SK-N-SH treated with all-trans-retinoic acid at 6 μM for 48 hours (cell line): Measurements from ENCODE around the gene ST6GALNAC1.

ENCODE experiments used
- ATAC-seq: fragments of 200-7000 bp; cut with Tn5 transposase; 3 replicates; pipeline ENCODE4 v1.9.1; 2020; ENCODE audit warnings: mild to moderate bottlenecking, moderate library complexity
- ARNTL ChIP-seq: fragments of 450-650 bp; formaldehyde crosslinking; IDR thresholded peaks from 2 replicates; pipeline ENCODE4 v1.5.0; 2020; ENCODE audit warnings: low read depth, mild to moderate bottlenecking, moderate library complexity, borderline replicate concordance
- BACH2 ChIP-seq: fragments of 250-450 bp; sonication (Bioruptor Pico); IDR thresholded peaks from 2 replicates; pipeline ENCODE4 v1.9.0; 2021; ENCODE audit warnings: mild to moderate bottlenecking, borderline replicate concordance
- CREB5 ChIP-seq: fragments of 250-450 bp; sonication (Bioruptor Pico); IDR thresholded peaks from 2 replicates; pipeline ENCODE4 v1.5.1; 2020; ENCODE audit warnings: low read depth, mild to moderate bottlenecking, moderate library complexity
- CSDC2 ChIP-seq: fragments of 250-450 bp; sonication (Bioruptor Pico); IDR thresholded peaks from 2 replicates; pipeline ENCODE4 v1.5.0; 2020; ENCODE audit warnings: mild to moderate bottlenecking, moderate library complexity
- ESRRG ChIP-seq: fragments of 250-450 bp; sonication (Bioruptor Pico); IDR thresholded peaks from 2 replicates; pipeline ENCODE4 v1.6.1; 2021; ENCODE audit warnings: mild to moderate bottlenecking
- GLIS3 ChIP-seq: fragments of 250-450 bp; sonication (Bioruptor Pico); IDR thresholded peaks from 2 replicates; pipeline ENCODE4 v1.5.0; 2020; ENCODE audit warnings: mild to moderate bottlenecking, moderate library complexity
- ISL1 ChIP-seq: fragments of 250-450 bp; sonication (Bioruptor Pico); IDR thresholded peaks from 2 replicates; pipeline ENCODE4 v2.1.2; 2022; ENCODE audit warnings: mild to moderate bottlenecking, moderate library complexity
- OSR1 ChIP-seq: fragments of 250-450 bp; sonication (Bioruptor Pico); IDR thresholded peaks from 2 replicates; pipeline ENCODE4 v1.8.0; 2022; ENCODE audit warnings: moderate library complexity, mild to moderate bottlenecking, inconsistent platforms
- PATZ1 ChIP-seq: fragments of 250-450 bp; sonication (Bioruptor Pico); IDR thresholded peaks from 2 replicates; pipeline ENCODE4 v1.8.0; 2020; ENCODE audit warnings: mild to moderate bottlenecking, moderate library complexity, borderline replicate concordance
- PPARA ChIP-seq: fragments of 250-450 bp; sonication (Bioruptor Pico); IDR thresholded peaks from 2 replicates; pipeline ENCODE4 v1.5.0; 2020; ENCODE audit warnings: mild to moderate bottlenecking, borderline replicate concordance
- RARB ChIP-seq: fragments of 250-450 bp; sonication (Bioruptor Pico); IDR thresholded peaks from 2 replicates; pipeline ENCODE4 v1.8.0; 2021; ENCODE audit warnings: mild to moderate bottlenecking, moderate library complexity
- SNAI2 ChIP-seq: fragments of 250-450 bp; sonication (Bioruptor Pico); IDR thresholded peaks from 2 replicates; pipeline ENCODE4 v1.5.0; 2020; ENCODE audit warnings: mild to moderate bottlenecking, moderate library complexity
- TSHZ2 ChIP-seq: fragments of 250-450 bp; sonication (Bioruptor Pico); IDR thresholded peaks from 2 replicates; pipeline ENCODE4 v1.5.0; 2020; ENCODE audit warnings: mild to moderate bottlenecking, moderate library complexity
- ZC3H10 ChIP-seq: fragments of 250-450 bp; sonication (Bioruptor Pico); IDR thresholded peaks from 2 replicates; pipeline ENCODE4 v1.5.1; 2021; ENCODE audit warnings: mild to moderate bottlenecking, moderate library complexity
- ZFP3 ChIP-seq: fragments of 250-450 bp; sonication (Bioruptor Pico); IDR thresholded peaks from 2 replicates; pipeline ENCODE4 v1.5.0; 2020; ENCODE audit warnings: mild to moderate bottlenecking, moderate library complexity
- ZFP30 ChIP-seq: fragments of 450-650 bp; formaldehyde crosslinking; IDR thresholded peaks from 2 replicates; pipeline ENCODE4 v1.5.0; 2022; ENCODE audit warnings: mild to moderate bottlenecking, moderate library complexity
- ZNF70 ChIP-seq: fragments of 450-650 bp; formaldehyde crosslinking; IDR thresholded peaks from 2 replicates; pipeline ENCODE4 v1.5.0; 2020; ENCODE audit warnings: mild to moderate bottlenecking, moderate library complexity
- TF ChIP-seq, protein P1 (sequence below): fragments of 250-450 bp; sonication (Bioruptor Pico); IDR thresholded peaks from 2 replicates; pipeline ENCODE4 v1.8.0; 2021; ENCODE audit warnings: low read depth, mild to moderate bottlenecking, moderate library complexity, borderline replicate concordance

Gene ST6GALNAC1

DNA sequence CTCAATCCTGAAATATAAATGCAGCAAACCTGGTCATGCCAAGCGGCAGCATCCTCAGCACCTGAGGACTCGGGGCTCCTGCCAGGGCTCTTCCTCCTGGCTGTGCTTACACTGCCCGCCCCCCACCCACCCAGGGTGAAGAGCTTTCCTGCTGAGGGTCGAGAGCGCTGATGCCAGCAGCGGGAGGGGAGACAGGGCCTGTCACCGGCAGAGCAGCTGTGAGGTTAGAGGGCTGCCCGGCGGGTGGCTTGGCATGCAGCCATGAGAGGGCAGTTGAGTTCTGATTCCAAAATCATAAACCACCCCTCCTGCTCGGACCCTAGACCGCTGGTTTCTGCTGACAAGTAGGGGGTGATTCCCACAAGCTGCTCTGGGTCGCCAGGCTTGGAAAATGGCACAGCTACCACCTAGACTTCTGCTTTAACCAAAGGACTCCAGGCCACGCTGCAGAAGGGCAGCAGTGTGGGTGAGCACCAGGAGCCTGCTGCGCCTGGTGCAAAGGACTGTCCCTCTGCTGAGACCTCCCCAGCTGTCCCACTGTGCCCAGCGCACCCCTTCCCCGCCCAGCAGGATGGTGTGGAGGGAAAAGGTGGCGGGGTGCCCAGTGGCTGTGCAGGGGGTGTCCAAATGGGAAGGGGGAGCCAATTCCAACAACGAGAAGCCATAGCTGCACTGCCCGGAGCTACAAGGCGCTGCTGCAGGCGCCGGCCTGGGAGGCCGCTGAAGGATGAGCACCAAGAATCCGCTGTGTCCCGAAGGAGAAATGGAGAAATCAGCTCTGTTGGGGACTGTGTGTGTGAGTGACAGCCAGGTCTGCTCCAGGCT is 40.6 kb upstream of the ST6GALNAC1 start (continued):
- TF ChIP-seq TSHZ2 (CRISPR knock-in tag) (no peak), GLIS3 (no peak)

GRCh38 chr17:76683011-76683755 is 39.6 kb upstream of the ST6GALNAC1 start:
- no peak for ATAC-seq
- TF ChIP-seq ZFP3 (CRISPR knock-in tag) = no peak
- TF ChIP-seq SNAI2 = no peak
- no peak for TF ChIP-seq ESRRG (CRISPR knock-in tag)
- TF ChIP-seq RARB = no peak
- TF ChIP-seq ARNTL (CRISPR knock-in tag) = no peak
- TF ChIP-seq ISL1 (CRISPR knock-in tag) = no peak
- no peak for TF ChIP-seq BACH2
- TF ChIP-seq ZFP30 (CRISPR knock-in tag) = no peak
- no peak for TF ChIP-seq ZC3H10 (CRISPR knock-in tag)
- TF ChIP-seq, all 23 proteins: peak for 0

DNA sequence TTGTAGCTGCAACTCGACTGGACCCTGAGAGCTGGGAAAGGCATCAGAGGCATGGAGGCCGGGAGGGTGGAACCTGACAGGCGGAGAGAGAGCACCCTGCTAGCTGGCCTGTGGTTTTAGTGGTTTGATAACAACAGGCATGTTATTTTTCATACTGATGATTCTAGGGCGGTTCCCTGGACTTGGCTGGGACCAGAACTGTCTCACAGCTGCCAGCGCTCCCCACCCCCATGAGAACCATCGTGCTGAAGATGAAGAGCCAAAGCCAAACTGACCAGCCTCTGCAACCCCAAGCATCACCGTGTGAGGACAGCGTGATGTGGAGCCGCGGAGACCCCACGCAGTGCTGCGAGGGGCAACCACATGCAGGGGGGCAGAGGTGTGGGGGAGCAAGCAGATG is 38.7 kb upstream of the ST6GALNAC1 start:
- no peak for ATAC-seq
- TF ChIP-seq GLIS3 = no peak
- no peak for TF ChIP-seq PPARA (CRISPR knock-in tag)
- TF ChIP-seq ZFP30 (CRISPR knock-in tag) = no peak
- no peak for TF ChIP-seq CREB5 (CRISPR knock-in tag)
- TF ChIP-seq ESRRG (CRISPR knock-in tag) = no peak
- no peak for TF ChIP-seq OSR1 (CRISPR knock-in tag)
- no peak for TF ChIP-seq SNAI2
- no peak for TF ChIP-seq BACH2
- no peak for TF ChIP-seq RARB

- no peak for TF ChIP-seq ZNF70
- no peak for TF ChIP-seq PPARA (CRISPR knock-in tag)
- TF ChIP-seq RARB = no peak
- TF ChIP-seq ARNTL (CRISPR knock-in tag) = no peak
- no peak for TF ChIP-seq ISL1 (CRISPR knock-in tag)
- no peak for TF ChIP-seq ZFP30 (CRISPR knock-in tag)
- TF ChIP-seq, protein P1, sequence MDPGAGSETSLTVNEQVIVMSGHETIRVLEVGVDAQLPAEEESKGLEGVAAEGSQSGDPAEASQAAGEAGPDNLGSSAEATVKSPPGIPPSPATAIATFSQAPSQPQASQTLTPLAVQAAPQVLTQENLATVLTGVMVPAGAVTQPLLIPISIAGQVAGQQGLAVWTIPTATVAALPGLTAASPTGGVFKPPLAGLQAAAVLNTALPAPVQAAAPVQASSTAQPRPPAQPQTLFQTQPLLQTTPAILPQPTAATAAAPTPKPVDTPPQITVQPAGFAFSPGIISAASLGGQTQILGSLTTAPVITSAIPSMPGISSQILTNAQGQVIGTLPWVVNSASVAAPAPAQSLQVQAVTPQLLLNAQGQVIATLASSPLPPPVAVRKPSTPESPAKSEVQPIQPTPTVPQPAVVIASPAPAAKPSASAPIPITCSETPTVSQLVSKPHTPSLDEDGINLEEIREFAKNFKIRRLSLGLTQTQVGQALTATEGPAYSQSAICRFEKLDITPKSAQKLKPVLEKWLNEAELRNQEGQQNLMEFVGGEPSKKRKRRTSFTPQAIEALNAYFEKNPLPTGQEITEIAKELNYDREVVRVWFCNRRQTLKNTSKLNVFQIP = no peak
- TF ChIP-seq ZC3H10 (CRISPR knock-in tag) = no peak
- TF ChIP-seq CSDC2 (CRISPR knock-in tag) = no peak
- TF ChIP-seq BACH2 = no peak
- TF ChIP-seq PATZ1 = no peak
- no peak for TF ChIP-seq ESRRG (CRISPR knock-in tag)
- TF ChIP-seq, all 23 proteins: peak for 0
- peak; percentile 94 for ATAC-seq
Observed at GRCh38 chr17:76681222-76682137, 37.9 kb upstream of the ST6GALNAC1 start.
